ENCODE results near the gene AP4B1. TPM values are rescaled to one million over a fixed set of nuclear protein-coding genes. Genes with fewer than 3 reads are reported as not detected.

Gene AP4B1
- total RNA-seq, 4 donors from 2014 or later = 6.5 to 11.2 (median 8.4) TPM

GRCh38 chr1:113858982-113859381 is 45.6 kb downstream of the AP4B1 start:
- intact Hi-C loops (cut with DNase I; ENCODE audit: low total_unique reads) (no loop called here), in situ Hi-C loops (cut with MboI; ENCODE audit: low sequenced_read_pairs in 4 of 4) (no loop called here)
- DNase-seq (no peak), ATAC-seq (no peak)
- H3K4me3 ChIP-seq = no peak overlapping the region
- no peaks in the 10 kb centered on the region for H3K9me3 ChIP-seq
- no peak overlapping the region for H3K27ac ChIP-seq
- no peaks in the 10 kb centered on the region for H3K27me3 ChIP-seq
- no peak for TF ChIP-seq POLR2A (IDR thresholded peaks at IDR 0.05)
- no peaks in the 10 kb centered on the region for H3K36me3 ChIP-seq
- H3K4me1 ChIP-seq = no peaks in the 10 kb centered on the region

GRCh38 chr1:113858418-113858817 is 46.2 kb downstream of the AP4B1 start:
- ATAC-seq (no peak), DNase-seq (no peak)
- in situ Hi-C loops (cut with MboI; ENCODE audit: low sequenced_read_pairs in 4 of 4) (no loop called here), intact Hi-C loops (cut with DNase I; ENCODE audit: low total_unique reads) (no loop called here)
- Histone ChIP-seq H3K36me3 (no peaks in the 10 kb centered on the region), H3K9me3 (no peaks in the 10 kb centered on the region), H3K4me3 (no peak overlapping the region), H3K27ac (no peak overlapping the region), H3K27me3 (no peaks in the 10 kb centered on the region), H3K4me1 (no peaks in the 10 kb centered on the region)
- TF ChIP-seq POLR2A (IDR thresholded peaks at IDR 0.05) (no peak), CTCF (IDR thresholded peaks at IDR 0.05 in 4 of 5, conservative IDR thresholded peaks at IDR 0.05 in 1 of 5) (no peak)

GRCh38 chr1:113857776-113858175 is 46.8 kb downstream of the AP4B1 start:
- no peaks in the 10 kb centered on the region for H3K9me3 ChIP-seq
- in situ Hi-C loops (cut with MboI; ENCODE audit: low sequenced_read_pairs in 4 of 4) = no loop called here
- H3K4me3 ChIP-seq = no peak overlapping the region
- intact Hi-C loops (cut with DNase I; ENCODE audit: low total_unique reads) = no loop called here
- ATAC-seq (no peak), DNase-seq (no peak)
- no peak overlapping the region for H3K27ac ChIP-seq
- H3K36me3 ChIP-seq = no peaks in the 10 kb centered on the region
- TF ChIP-seq POLR2A (IDR thresholded peaks at IDR 0.05) = no peak
- no peak for TF ChIP-seq CTCF (IDR thresholded peaks at IDR 0.05 in 4 of 5, conservative IDR thresholded peaks at IDR 0.05 in 1 of 5)
- no peaks in the 10 kb centered on the region for H3K27me3 ChIP-seq
- no peaks in the 10 kb centered on the region for H3K4me1 ChIP-seq

- Histone ChIP-seq H3K27ac (no peak overlapping the region), H3K27me3 (no peaks in the 10 kb centered on the region), H3K36me3 (no peaks in the 10 kb centered on the region), H3K9me3 (no peaks in the 10 kb centered on the region), H3K4me3 (no peak overlapping the region), H3K4me1 (no peaks in the 10 kb centered on the region)
- TF ChIP-seq CTCF (IDR thresholded peaks at IDR 0.05 in 4 of 5, conservative IDR thresholded peaks at IDR 0.05 in 1 of 5) = no peak
- TF ChIP-seq POLR2A (IDR thresholded peaks at IDR 0.05) = no peak
- ATAC-seq = no peak
- in situ Hi-C loops (cut with MboI; ENCODE audit: low sequenced_read_pairs in 4 of 4) (no loop called here), intact Hi-C loops (cut with DNase I; ENCODE audit: low total_unique reads) (no loop called here)
- DNase-seq = no peak
These were observed 48.2 kb downstream of the AP4B1 start for GRCh38 chr1:113856401-113856790.

- Histone ChIP-seq H3K27ac (no peak overlapping the region), H3K4me3 (no peak overlapping the region), H3K4me1 (no peaks in the 10 kb centered on the region), H3K9me3 (no peaks in the 10 kb centered on the region), H3K27me3 (no peaks in the 10 kb centered on the region), H3K36me3 (no peaks in the 10 kb centered on the region)
- DNase-seq (no peak), ATAC-seq (no peak)
- in situ Hi-C loops (cut with MboI; ENCODE audit: low sequenced_read_pairs in 4 of 4) = no loop called here
- TF ChIP-seq POLR2A (IDR thresholded peaks at IDR 0.05) (no peak), CTCF (IDR thresholded peaks at IDR 0.05 in 4 of 5, conservative IDR thresholded peaks at IDR 0.05 in 1 of 5) (no peak)
- intact Hi-C loops (cut with DNase I; ENCODE audit: low total_unique reads) = no loop called here
These were observed 48.8 kb downstream of the AP4B1 start for GRCh38 chr1:113855630-113856400.
